HG03175 (cell line): ENCODE data around the gene EPHB3.

ENCODE experiments used
- ATAC-seq: cut with Tn5 transposase; IDR thresholded peaks from one replicate; pipeline ENCODE4 v1.9.1; 2021; ENCODE audit warnings: mild to moderate bottlenecking, moderate library complexity; ENCODE audit not compliant: unreplicated experiment

EPHB3 gene

DNA sequence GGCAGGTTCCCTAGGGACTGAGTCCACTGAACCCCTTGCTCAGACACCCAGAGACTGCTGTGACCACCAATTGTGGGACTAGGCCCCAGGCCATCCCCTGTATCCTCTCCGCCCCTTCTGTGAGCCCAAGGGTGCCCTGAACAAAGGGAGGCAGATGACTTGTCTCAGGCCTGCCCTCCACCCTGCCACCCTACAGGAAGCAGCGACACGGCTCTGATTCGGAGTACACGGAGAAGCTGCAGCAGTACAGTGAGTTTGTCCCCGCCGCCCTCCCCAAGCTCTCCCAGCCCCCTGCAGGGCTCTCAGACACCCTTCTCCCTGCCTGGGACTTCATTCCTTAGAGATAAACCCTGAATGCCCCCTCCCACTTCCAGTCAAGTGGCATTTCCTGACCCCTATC, 16.6 kb downstream of the EPHB3 start:
- ATAC-seq, result no peak

DNA sequence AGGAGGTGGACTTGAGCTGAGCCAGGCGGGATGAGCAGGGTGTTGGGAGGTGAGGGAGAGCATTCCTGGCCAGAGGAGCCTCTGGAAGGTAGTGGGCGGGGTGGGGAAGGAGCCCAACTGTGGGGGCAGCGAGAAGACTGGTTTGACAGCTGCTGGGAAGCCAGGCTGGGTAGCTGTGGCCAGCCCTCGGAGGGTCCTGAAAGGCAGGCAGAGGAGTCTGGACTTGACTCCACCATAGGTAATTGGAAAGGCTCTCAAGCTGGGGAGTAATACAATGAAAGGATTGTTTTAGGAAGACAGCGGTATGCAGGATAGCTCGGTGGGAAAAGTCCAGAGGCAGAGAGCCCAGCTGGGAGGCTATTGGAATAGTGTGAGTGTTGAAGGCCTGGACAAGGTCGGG, 17.2 kb downstream of the EPHB3 start:
- ATAC-seq, result no peak

DNA sequence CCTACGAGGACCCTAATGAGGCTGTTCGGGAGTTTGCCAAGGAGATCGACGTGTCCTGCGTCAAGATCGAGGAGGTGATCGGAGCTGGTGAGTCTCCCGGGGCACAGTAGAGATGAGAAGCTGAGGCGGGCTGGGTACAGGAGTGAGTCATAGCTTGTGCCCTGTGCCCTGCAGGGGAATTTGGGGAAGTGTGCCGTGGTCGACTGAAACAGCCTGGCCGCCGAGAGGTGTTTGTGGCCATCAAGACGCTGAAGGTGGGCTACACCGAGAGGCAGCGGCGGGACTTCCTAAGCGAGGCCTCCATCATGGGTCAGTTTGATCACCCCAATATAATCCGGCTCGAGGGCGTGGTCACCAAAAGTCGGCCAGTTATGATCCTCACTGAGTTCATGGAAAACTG, 17.9 kb downstream of the EPHB3 start:
- no peak for ATAC-seq

DNA sequence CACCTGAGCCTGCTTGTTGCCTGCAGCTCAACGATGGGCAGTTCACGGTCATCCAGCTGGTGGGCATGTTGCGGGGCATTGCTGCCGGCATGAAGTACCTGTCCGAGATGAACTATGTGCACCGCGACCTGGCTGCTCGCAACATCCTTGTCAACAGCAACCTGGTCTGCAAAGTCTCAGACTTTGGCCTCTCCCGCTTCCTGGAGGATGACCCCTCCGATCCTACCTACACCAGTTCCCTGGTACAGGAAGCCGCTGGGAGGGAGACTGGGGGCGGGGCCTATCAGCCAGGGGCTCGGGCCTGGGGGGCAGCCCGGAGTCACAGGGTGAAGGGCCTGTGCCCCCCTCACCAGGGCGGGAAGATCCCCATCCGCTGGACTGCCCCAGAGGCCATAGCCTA, 18.8 kb downstream of the EPHB3 start:
- no peak for ATAC-seq

DNA sequence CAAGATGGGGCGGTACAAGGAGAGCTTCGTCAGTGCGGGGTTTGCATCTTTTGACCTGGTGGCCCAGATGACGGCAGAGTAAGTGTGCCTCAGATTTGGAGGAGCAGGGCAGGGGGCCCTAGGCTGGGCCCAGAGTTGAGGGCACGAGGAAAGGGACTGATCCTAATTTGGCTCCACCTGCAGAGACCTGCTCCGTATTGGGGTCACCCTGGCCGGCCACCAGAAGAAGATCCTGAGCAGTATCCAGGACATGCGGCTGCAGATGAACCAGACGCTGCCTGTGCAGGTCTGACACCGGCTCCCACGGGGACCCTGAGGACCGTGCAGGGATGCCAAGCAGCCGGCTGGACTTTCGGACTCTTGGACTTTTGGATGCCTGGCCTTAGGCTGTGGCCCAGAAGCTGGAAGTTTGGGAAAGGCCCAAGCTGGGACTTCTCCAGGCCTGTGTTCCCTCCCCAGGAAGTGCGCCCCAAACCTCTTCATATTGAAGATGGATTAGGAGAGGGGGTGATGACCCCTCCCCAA, 19.8 kb downstream of the EPHB3 start:
- no peak for ATAC-seq

DNA sequence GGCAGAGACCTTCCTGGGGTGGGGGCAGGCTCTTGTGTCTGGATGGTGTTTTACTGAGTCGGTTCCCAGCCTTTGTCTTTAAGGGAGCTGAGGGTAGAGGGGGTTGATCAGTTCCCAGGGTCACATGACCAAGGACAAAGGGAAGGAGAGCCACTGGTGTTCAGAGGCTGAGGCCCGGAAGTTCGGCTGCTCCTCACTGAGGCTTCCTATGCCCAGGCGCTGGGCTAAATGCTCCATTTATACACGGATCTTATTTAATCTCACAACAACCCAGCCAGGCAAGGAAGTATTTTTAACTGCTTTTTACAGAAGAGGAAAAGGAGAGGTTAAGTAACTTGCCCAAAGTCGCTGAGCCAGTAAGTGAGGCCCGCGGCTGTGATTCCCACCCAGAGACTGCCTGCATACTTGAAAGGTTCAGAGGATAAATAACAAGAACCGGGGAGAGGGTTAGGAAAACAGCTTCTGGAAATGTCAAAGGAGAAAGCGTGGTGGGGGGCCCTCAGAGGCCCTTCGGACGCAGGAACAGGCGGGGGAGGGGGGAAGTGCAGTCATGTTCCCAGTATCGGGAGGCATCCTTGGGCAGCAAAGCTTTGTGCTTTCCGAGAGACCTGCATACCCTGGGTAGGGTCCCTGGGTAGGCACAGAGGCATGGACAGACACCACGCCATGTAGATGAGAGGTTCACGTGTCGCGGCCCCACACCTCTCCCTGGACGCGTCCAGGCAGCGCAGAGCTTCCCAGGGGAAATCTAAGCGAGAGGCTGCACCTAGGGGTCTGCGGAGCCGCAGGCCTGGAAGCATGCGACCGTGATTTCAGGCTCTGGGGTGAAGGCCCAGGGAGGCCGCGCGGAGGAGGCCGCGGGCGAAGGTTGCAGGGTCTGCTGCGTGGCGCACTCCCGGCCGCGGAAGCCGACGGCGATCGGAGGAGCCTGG, 21.3 kb downstream of the EPHB3 start:
- ATAC-seq, result no peak

DNA sequence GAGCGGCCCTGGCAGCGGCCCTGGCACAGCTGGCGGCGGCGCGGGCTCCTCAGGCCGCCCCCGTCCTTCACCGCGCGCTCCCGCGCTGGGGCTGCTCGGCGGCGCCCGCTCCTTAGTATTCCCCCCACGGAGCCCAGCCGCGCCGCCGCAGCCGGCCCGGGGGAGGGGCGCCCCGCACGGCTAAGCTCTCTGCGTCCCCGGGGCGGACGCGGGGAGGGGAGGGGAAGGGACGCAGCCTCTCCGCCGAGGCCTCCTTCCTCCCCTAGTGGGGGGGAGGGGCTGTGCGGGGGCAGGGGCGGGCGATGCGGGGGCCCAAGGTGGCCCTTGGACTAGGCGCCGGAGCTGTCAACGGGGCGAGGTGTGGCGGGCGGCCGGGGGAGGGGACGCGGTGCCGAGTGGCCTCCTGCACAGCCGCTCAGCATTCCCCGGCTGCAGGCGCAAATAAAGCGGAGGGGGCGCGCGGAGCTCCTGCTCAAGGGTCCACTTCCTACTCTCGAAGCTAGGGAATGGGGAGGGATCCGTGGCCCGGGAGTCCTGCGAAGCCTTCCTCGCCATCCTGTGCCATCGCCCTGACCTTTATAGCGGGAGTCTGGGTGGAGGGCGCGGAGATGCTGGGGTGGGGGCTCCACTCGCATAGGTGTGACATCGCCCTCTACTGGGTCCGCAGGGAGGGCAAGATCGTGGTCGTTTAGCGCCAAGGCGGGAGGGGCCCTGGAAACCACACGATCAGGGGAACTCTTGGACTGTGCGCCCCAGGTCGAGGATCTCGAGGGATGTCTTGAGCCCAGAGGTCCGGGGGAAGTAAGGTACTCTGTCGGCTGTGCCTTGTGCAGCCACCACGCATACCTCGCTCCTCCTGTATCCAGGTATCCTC, 22.2 kb downstream of the EPHB3 start:
- ATAC-seq, result no peak

DNA sequence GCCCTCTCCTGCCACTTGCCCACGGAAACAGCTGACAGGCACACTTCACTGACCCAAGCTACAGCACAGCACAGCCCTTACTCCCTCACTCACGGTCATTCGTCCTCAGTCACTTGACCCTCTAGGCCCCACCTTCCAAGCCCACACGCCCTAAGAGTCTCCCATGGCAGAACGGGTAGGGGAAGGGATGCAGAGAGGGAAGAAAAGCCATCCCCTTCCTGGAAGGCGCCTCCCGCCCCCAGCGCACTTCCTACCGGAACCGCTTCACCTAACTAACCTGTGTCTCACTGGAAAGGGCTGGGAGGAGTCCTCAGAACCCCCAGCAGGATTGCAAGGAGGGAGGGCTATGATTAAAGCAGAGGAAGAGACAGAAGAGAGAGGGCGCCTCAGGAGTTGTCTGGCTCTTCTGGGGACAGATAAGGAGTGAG, 22.9 kb downstream of the EPHB3 start:
- no peak for ATAC-seq

DNA sequence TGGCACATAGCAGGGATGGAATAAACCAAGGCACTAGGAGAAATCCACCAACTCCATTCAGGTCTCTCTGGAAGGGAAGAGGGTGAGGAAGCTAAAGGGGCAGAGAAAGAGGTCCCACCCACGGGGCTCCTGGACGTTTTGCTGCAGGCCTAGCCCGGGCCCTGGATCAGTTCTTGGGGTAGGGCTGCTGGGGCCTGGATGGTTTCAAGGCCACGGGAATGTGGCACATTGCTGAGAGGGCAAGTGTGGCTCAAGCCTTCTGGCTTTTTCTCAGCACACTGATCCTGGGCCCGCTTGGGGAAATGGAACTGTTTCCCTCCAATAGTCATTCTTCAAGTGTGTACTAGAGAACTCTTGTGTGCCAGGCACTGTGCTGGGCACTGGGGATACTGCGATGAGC, 24.0 kb downstream of the EPHB3 start:
- ATAC-seq, result no peak

DNA sequence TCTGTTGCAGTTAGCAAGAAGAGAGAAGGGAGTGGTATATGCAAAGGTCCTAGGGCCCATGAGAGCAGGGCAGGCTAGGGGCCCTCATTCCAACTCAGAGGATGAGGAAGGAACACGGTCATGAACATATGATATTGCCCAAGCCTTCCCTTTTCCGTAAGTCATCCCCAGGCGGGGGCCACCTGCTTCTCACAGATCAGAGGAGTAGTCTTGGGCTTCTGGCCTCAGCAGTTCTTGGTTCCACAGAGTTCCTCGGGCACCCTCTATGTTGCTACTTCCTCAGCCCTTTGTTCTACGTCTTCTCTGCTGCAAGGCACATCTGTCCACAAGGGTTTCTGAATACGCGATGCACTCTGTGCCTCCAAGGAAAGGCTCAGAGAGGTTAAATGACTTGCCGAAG, 25.3 kb downstream of the EPHB3 start:
- no peak for ATAC-seq

DNA sequence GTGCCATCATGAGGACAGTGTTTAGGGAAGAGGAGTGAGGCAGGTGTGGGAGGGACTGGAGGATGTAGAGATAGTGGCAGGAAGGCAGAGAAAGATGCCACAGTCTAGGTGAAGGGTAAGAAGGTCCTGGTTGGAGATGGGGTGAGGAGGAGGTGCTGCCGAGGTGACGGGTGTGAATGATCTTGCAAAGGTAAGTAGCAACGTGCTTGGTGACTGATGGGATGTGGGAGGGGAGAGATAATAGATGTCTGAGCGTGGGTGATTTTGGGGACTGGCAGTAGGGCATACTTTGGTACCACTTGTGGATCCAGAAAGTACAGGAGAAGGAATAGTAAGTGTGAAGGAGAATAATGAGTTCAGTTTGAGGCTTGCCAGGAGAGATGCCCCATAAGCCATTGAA, 27.2 kb downstream of the EPHB3 start:
- ATAC-seq, result no peak

DNA sequence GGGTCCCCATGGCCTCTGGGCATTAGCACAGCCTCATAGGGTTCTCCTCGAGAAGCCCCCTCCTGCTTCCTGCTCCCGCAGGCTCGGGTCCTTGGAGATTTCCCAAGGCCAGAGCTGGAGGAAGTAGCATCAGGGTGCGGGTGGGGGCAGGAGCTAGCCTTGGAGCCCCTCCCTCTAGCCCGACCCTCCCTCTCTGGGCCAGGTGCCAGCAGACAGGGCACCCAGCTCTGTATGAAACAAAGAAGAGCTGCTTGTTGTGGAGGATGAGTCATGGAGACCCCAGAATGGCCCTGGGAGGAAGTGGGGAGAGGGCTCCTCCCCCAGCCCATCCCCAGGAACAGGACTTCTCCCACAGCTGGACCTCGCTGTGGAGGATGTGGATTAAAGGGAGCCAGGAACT, 29.2 kb downstream of the EPHB3 start:
- ATAC-seq, result no peak

DNA sequence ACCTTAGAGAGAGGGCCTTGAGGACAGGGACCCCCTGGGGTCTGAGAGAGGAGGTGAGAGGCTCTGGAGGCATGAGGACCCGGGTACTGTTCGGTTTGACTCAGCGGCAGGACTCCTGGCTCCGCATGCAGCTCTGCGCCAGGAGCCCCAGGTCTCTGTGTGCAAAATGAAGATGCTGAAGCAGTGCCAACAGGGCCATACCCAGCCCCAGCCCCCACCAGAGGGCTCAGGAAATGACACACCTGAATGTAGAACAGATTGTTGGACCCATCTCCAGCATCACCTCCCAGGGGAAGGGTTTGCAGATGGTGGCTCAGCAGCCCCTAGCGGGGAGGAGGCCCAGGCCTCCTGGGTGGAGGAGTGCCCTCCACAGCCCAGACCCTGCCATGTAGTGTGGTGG, 30.2 kb downstream of the EPHB3 start:
- ATAC-seq, result no peak

DNA sequence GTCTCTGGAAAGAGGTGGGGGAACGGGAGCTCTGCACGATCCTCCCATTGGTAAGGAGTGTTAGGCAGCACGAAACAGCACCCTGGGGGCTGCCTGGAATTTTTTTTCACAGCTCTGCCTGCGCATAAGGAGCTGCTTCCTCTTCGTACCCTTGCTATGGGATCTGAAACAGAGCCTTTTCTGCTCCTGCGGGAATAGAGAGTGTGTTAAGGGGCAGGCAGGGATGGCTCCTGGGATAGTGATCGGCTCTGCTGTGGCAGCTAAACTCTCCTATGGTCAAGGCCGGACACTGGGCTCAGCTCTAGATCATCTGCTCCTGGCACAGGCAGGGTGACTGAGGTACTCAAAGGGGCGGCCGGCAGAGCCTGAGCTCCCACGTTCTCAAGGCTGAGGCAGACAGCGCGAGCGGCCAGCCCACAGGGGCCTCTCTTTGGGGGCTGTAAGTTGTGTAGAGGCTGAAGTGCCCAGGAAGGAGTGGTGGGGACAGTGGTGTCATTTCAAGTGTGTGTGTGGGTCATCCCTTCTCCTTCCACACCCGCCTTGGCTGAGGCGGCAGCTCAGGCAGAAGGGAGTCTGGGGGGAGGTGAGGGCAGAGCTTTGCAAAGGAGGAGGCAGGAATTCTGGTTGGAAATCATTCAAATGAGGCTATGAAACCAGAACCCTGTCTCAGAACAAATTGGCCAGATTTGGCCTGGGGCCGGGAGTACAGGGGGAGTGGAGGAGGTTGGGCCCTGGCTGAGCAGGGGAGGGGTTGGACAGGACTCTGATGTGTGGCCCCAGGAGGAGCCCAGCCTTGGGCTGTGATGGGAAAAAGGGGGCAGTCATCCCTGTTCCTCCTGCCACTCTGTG, 31.0 kb downstream of the EPHB3 start:
- no peak for ATAC-seq

DNA sequence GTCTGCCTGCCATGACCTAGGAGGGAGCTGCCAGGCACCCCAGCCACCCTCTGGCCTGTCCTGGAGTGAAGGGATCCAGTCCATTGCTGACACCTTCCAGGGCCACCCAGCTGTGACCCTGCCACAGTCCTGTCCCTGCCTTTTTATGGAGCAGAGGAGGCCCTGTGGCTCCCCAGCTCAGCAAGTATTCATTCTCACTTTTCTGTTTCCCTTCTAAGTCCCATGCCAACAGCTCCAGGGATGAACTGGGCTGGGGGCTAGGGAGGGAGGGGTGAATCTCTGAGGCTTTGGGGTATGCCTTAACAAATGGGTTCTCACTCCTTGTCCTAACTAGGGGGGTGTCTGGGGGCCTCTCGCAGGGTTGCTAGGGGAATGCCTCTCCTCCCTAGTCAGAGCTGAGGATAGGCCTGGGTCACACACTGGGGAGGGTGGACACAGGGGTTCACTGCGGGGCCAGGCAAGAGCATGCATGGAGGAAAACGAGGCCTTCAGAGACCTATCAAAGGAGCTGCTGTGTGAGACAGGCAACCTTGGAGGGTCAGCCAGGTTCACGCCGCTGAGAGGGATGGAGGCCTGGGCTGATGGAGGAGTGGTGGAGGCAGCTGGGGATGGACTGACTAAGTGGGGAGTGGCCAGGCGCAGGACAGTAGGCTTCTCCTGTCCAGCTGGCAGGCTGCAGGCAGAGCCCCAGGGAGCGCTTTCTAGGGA, 31.8 kb downstream of the EPHB3 start:
- ATAC-seq, result no peak

DNA sequence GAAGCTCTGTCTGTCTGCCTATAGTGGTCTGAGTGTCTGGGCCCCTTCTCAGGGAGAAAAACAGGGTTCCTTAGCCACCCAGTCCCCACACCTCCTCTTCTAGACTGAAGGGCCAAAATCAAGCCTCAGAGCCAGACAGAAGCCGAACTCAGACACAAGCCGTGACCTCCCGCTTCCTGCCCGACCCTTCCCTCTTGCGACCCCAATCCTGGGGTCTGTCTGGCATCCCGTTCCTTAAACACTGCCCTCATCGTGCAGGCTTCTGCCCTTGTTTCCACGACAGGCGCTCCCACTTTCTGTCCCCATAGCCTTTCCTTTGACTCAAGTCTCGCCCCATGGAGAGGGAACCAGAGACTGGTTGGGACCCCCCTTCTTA, 32.3 kb downstream of the EPHB3 start:
- no peak for ATAC-seq

DNA sequence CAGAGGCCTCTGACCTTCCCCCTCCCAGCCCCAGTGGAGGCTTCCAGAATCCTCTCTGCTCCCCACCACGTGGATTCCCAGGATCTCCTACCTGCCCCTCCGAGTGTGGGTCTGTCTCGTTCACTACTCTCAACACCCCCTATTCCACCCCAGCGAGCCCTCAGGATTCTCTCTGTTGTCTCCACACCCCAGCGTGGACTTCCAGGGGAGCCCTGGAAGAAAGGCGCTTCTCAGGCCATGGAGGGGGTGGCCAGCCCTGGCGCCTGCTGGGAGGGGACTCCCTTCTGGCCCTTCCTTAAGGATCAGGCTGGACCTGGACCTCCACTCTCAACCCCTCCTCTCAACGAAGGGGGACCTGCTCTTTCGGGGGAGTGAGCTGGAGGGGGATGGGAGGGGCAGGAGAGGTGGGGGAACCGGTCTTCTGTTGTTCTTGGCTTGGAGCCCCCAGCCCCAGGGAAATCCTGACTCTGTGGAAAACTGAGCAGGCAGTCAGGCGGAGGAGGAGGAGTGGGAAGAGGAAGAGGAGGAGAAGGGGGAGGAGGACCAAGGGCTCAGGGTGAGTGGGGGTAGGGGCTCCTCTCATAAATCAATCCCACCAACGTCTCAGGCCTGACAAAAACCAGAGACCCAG, 32.9 kb downstream of the EPHB3 start:
- no peak for ATAC-seq

DNA sequence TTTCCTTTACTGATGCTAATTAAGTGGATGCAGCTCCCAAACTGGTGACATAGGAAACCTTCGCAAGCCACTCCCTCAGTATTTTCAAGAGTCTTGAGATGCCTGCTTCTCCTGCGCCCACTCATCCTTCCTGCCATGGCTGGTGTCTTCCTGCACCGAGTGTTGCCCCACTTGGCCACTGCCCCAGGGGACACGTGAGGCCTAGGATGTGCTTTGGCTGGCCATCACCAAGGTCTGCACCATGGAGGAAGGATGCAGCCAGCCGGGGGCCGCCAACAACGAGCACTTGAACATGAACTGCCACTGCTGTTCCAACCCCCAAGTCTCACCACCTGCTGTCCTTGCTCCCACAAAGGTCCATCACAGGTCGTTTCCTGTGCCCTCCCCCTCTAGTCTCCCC, 34.1 kb downstream of the EPHB3 start:
- ATAC-seq, result no peak

DNA sequence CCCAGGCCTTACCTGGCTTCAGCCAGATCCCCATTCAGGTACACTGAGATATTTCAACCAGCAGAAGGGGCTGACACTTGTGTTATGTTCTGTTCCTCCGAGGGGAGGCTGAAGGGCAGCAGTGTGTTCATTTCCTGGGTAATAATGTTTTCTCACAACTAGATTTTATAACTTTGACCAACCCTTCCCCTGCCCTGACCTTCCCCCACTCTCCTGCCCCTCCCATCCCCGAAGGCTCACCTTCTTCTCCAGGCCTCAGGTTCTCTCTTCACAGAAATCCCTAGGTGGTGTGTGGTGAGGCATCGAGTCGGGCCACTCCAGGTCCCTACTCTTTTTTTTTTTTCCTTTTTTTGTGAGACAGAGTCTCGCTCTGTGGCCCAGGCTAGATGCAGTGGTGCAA, 34.6 kb downstream of the EPHB3 start:
- no peak for ATAC-seq
